Adrenal gland (tissue), 12 donors: ENCODE results near the gene SULT4A1. TPM values are rescaled to one million over a fixed set of nuclear protein-coding genes. Genes with fewer than 3 reads are reported as not detected.

Experiments
- DNase-seq, 7 donors: peaks; one replicate each; pipeline ENCODE4 v3.0.0-alpha.2; 2019 to 2020
- H3K27ac ChIP-seq, 5 donors: fragments of 200-600 bp; sonication (generic) in 4 of 5; 1 replicate in 3 of 5; 2 replicates in 2 of 5; pipeline versions ENCODE4 v1.5.1 to v1.8.0; 2016 to 2020; ENCODE audit warnings: mild to moderate bottlenecking in 1 of 5
- H3K27me3 ChIP-seq: fragments of 200-600 bp; 2 replicates; pipeline ENCODE4 v1.8.0; 2021
- H3K36me3 ChIP-seq, 2 donors: fragments of 200-600 bp; replicated peaks in 1 of 2; 1 replicate in 1 of 2; 2 replicates in 1 of 2; pipeline versions ENCODE4 v1.5.1 to v1.8.0; 2018 to 2022
- H3K4me1 ChIP-seq, 2 donors: fragments of 200-600 bp; replicated peaks in 1 of 2; 1 replicate in 1 of 2; 2 replicates in 1 of 2; pipeline versions ENCODE4 v1.5.1 to v1.8.0; 2018 to 2021
- H3K4me3 ChIP-seq, 4 donors: fragments of 200-600 bp; sonication (generic) in 3 of 4; one replicate each; pipeline ENCODE4 v1.5.1; 2016 to 2018
- H3K9me3 ChIP-seq, 3 donors: fragments of 200-600 bp; sonication (generic) in 1 of 3; replicated peaks in 1 of 3; 1 replicate in 2 of 3; 2 replicates in 1 of 3; pipeline versions ENCODE4 v1.5.1 to v1.8.0; 2016 to 2021
- CTCF ChIP-seq, 6 experiments: fragments of 450-650 bp in 4 of 6; fragments of 200-600 bp in 2 of 6; sonication (generic) in 1 of 6; IDR thresholded peaks; 1 replicate in 5 of 6; 2 replicates in 1 of 6; pipeline versions ENCODE4 v1.5.1 to v1.8.0; 2016 to 2021; ENCODE audit warnings: antibody characterized with exemption in 6 of 6, mild to moderate bottlenecking in 2 of 6, moderate library complexity in 1 of 6
- POLR2A ChIP-seq, 2 donors: fragments of 450-650 bp; IDR thresholded peaks; one replicate each; pipeline ENCODE4 v1.6.1; 2017; ENCODE audit warnings: antibody characterized with exemption in 2 of 2, mild to moderate bottlenecking in 2 of 2, moderate library complexity in 1 of 2
- WGBS, 4 donors: extraction: QIAGEN DNeasy Blood & Tissue Kit in 2 of 4; methylation state at CpG; one replicate each; pipeline versions ENCODE4 v1.1.5 to v1.1.7; 2013 to 2017; 5-methylcytosine and 5-hydroxymethylcytosine counted together
- intact Hi-C, 2 donors: fragments of 100-400 bp; cut with DNase I; formaldehyde crosslinking; loops; one replicate each; pipeline versions ENCODE4 v1.14.1 to v1.15.0; 2022 to 2023
- polyA plus RNA-seq, 3 donors: library from polyadenylated mRNA; stranded (reverse); fragments of 200-250 nt in 2 of 3; fragments of 350-450 nt in 1 of 3; fragmentation: Illumina TruSeq in 1 of 3; extraction: RNeasy Lipid Tissue Mini Kit (QIAGEN cat#74804) in 1 of 3; gene quantifications; one replicate each; pipeline ENCODE4 v1.2.3, GENCODE V29; 2013 to 2014
- total RNA-seq, 9 donors: library from RNA; depleted of rRNA in 4 of 9; stranded (reverse); fragments of >200 nt in 4 of 9; fragments of 120-200 nt in 1 of 9; fragmentation: NEBNext Ultra II Directional in 1 of 9; extraction: Animal tissue kit (Norgen Biotek cat#: 25700) in 1 of 9; gene quantifications; one replicate each; pipeline versions ENCODE4 v1.1.0 to v1.2.4, GENCODE V29; 2013 to 2023
- donor health status: healthy with polysubstance abuse.
- donor health status: Bipolar disorder and iron deficiency.
- donor health status: DM: yes; HTN: yes; CAD: no.
- donor health status: DM: no; HTN: no; CAD: no.
- donor health status: DM: no; HTN: no; CAD: no.
- donor health status: DM: yes; HTN: yes; CAD: no.

Gene SULT4A1
- total and polyA plus RNA-seq, 12 donors = 0.65 to 8.8 (median 2.8) TPM; not detected in 4

GRCh38 chr22:43800970-43801369, 61.3 kb downstream of the SULT4A1 start:
- no peak for DNase-seq
- H3K9me3 ChIP-seq = peaks cover 0 to 8% (median 0%) of the 10 kb centered on the region in 3 donors

GRCh38 chr22:43798492-43798891, 63.8 kb downstream of the SULT4A1 start:
- Histone ChIP-seq H3K27me3 (no peaks in the 10 kb centered on the region), H3K9me3 (peaks cover 0 to 8% (median 0%) of the 10 kb centered on the region in 3 donors), H3K4me1 (no peaks in the 10 kb centered on the region), H3K27ac (no peak overlapping the region), H3K36me3 (no peaks in the 10 kb centered on the region), H3K4me3 (no peak overlapping the region)
- TF ChIP-seq CTCF (IDR thresholded peaks at IDR 0.05) (no peak), POLR2A (IDR thresholded peaks at IDR 0.05) (no peak)
- WGBS, 4 donors = 62 to 90% (median 75%) methylated on average over 5 of the region's 5 CpGs
- intact Hi-C loops = no loop called here
- no peak for DNase-seq

More at GRCh38 chr22:43800970-43801369, 61.3 kb downstream of the SULT4A1 start:
- Histone ChIP-seq H3K4me3 (no peak overlapping the region), H3K4me1 (no peaks in the 10 kb centered on the region), H3K27me3 (no peaks in the 10 kb centered on the region), H3K36me3 (no peaks in the 10 kb centered on the region), H3K27ac (no peak overlapping the region)
- intact Hi-C loops = no loop called here
- TF ChIP-seq POLR2A (IDR thresholded peaks at IDR 0.05) = no peak
- no peak for TF ChIP-seq CTCF (IDR thresholded peaks at IDR 0.05)
- WGBS, 4 donors = 75 to 90% (median 88%) methylated on average over 1 of the region's 1 CpG

GRCh38 chr22:43796567-43796966, 65.7 kb downstream of the SULT4A1 start:
- intact Hi-C loops = no loop called here
- H3K27ac ChIP-seq = no peak overlapping the region
- H3K36me3 ChIP-seq = no peaks in the 10 kb centered on the region
- H3K9me3 ChIP-seq = peaks cover 0 to 8% (median 0%) of the 10 kb centered on the region in 3 donors
- 70 to 81% (median 74%) methylated on average over 8 of the region's 8 CpGs for WGBS, 4 donors
- H3K27me3 ChIP-seq = no peaks in the 10 kb centered on the region
- no peak for TF ChIP-seq CTCF (IDR thresholded peaks at IDR 0.05)
- TF ChIP-seq POLR2A (IDR thresholded peaks at IDR 0.05) = no peak
- no peaks in the 10 kb centered on the region for H3K4me1 ChIP-seq
- no peak for DNase-seq
- H3K4me3 ChIP-seq = no peak overlapping the region

- no peak for DNase-seq
- H3K36me3 ChIP-seq = no peaks in the 10 kb centered on the region
- peaks cover 0 to 4% (median 0%) of the 10 kb centered on the region in 3 donors for H3K9me3 ChIP-seq
- WGBS, 4 donors = 79 to 90% (median 85%) methylated on average over 7 of the region's 7 CpGs
- H3K4me3 ChIP-seq = no peak overlapping the region
- H3K4me1 ChIP-seq = no peaks in the 10 kb centered on the region
- no peak overlapping the region for H3K27ac ChIP-seq
- H3K27me3 ChIP-seq = no peaks in the 10 kb centered on the region
- intact Hi-C loops = no loop called here
- TF ChIP-seq CTCF (IDR thresholded peaks at IDR 0.05) = no peak
- TF ChIP-seq POLR2A (IDR thresholded peaks at IDR 0.05) = no peak
Observed at GRCh38 chr22:43795320-43795719, 67.0 kb downstream of the SULT4A1 start.
